Neuronal stem cell (in vitro differentiated cells): ENCODE measurements around the gene MYO10.

Source experiments
- DNase-seq: peaks from one replicate; pipeline ENCODE4 v3.0.0-alpha.2; 2013; ENCODE audit warnings: low spot score
- H2AFZ ChIP-seq: one replicate; pipeline ENCODE4 v1.6.1; 2013; ENCODE audit warnings: mild to moderate bottlenecking, low read length, inconsistent platforms
- H2AK5ac ChIP-seq: 2 replicates; pipeline ENCODE4 v1.6.1; 2013; ENCODE audit warnings: low read depth, mild to moderate bottlenecking, inconsistent platforms, low read length, moderate library complexity, mixed read lengths
- H2BK120ac ChIP-seq: 2 replicates; pipeline ENCODE4 v1.6.1; 2013; ENCODE audit warnings: low read depth, mild to moderate bottlenecking, inconsistent platforms, low read length, moderate library complexity, mixed read lengths
- H2BK12ac ChIP-seq: one replicate; pipeline ENCODE4 v1.6.1; 2013; ENCODE audit warnings: low read length, inconsistent platforms
- H2BK15ac ChIP-seq: 2 replicates; pipeline ENCODE4 v1.6.1; 2013; ENCODE audit warnings: mild to moderate bottlenecking, low read length, inconsistent platforms, mixed read lengths
- H2BK5ac ChIP-seq: one replicate; pipeline ENCODE4 v1.6.1; 2013; ENCODE audit warnings: inconsistent platforms, mild to moderate bottlenecking, low read length, moderate library complexity
- H3K14ac ChIP-seq: one replicate; pipeline ENCODE4 v1.6.1; 2013; ENCODE audit warnings: low read length, inconsistent platforms
- H3K18ac ChIP-seq: 2 replicates; pipeline ENCODE4 v1.6.1; 2013; ENCODE audit warnings: low read length, inconsistent platforms
- H3K23ac ChIP-seq: 2 replicates; pipeline ENCODE4 v1.6.1; 2013; ENCODE audit warnings: low read depth, mild to moderate bottlenecking, mixed read lengths, low read length, inconsistent platforms; ENCODE audit not compliant: poor library complexity
- H3K27ac ChIP-seq: replicated peaks from 3 replicates; pipeline ENCODE4 v1.5.1; 2013; ENCODE audit warnings: low read length, inconsistent platforms
- H3K27me3 ChIP-seq, 3 experiments: 2 replicates each; pipeline ENCODE4 v1.6.1; 2013; ENCODE audit warnings: low read length in 3 of 3, mild to moderate bottlenecking in 2 of 3, inconsistent platforms in 1 of 3, low read depth in 1 of 3, mixed read lengths in 1 of 3, moderate library complexity in 1 of 3; ENCODE audit not compliant: control insufficient read depth in 3 of 3, insufficient read depth in 3 of 3
- H3K36me3 ChIP-seq, 2 donors: replicated peaks in 1 of 2; 2 replicates each; pipeline ENCODE4 v1.6.1; 2013; ENCODE audit warnings: low read length in 2 of 2; ENCODE audit not compliant: control insufficient read depth in 2 of 2, insufficient read depth in 2 of 2
- H3K4ac ChIP-seq: 2 replicates; pipeline ENCODE4 v1.6.1; 2013; ENCODE audit warnings: inconsistent platforms, mild to moderate bottlenecking, low read length, moderate library complexity
- H3K4me1 ChIP-seq, 2 donors: 1 replicate in 1 of 2; 2 replicates in 1 of 2; pipeline ENCODE4 v1.6.1; 2013; ENCODE audit warnings: low read length in 2 of 2, low read depth in 1 of 2; ENCODE audit not compliant: control insufficient read depth in 2 of 2, insufficient read depth in 1 of 2
- H3K4me2 ChIP-seq: one replicate; pipeline ENCODE4 v1.6.1; 2013; ENCODE audit warnings: mild to moderate bottlenecking, low read length, inconsistent platforms; ENCODE audit not compliant: insufficient read depth, poor library complexity, severe bottlenecking
- H3K4me3 ChIP-seq, 2 donors: 2 replicates each; pipeline ENCODE4 v1.5.1; 2013; ENCODE audit warnings: low read length in 2 of 2, mild to moderate bottlenecking in 2 of 2, inconsistent platforms in 1 of 2, moderate library complexity in 1 of 2
- H3K79me1 ChIP-seq: one replicate; pipeline ENCODE4 v1.6.1; 2013; ENCODE audit warnings: low read depth, mild to moderate bottlenecking, inconsistent platforms, low read length, moderate library complexity
- H3K9ac ChIP-seq: one replicate; pipeline ENCODE4 v1.6.1; 2013; ENCODE audit warnings: mild to moderate bottlenecking, low read depth, low read length, inconsistent platforms; ENCODE audit not compliant: poor library complexity
- H3K9me3 ChIP-seq, 2 donors: replicated peaks in 1 of 2; 2 replicates each; pipeline versions ENCODE3 to v1.6.1; 2013; ENCODE audit warnings: low read length in 2 of 2, mild to moderate bottlenecking in 2 of 2, inconsistent platforms in 1 of 2, low read depth in 1 of 2, mixed read lengths in 1 of 2, moderate library complexity in 1 of 2; ENCODE audit not compliant: control insufficient read depth in 2 of 2, insufficient read depth in 1 of 2
- H4K8ac ChIP-seq: one replicate; pipeline ENCODE4 v1.6.1; 2013; ENCODE audit warnings: low read depth, mild to moderate bottlenecking, inconsistent platforms, low read length, moderate library complexity
- H4K91ac ChIP-seq: one replicate; pipeline ENCODE4 v1.6.1; 2013; ENCODE audit warnings: low read length, low read depth, mild to moderate bottlenecking, inconsistent platforms; ENCODE audit not compliant: poor library complexity
- WGBS, 2 donors: extraction: QIAGEN DNeasy Blood & Tissue Kit; methylation state at CpG; one replicate each; pipeline ENCODE4 v1.1.7; 2013; ENCODE audit warnings: missing lambda C conversion rate in 2 of 2, mixed read lengths in 1 of 2; ENCODE audit not compliant: insufficient read length in 2 of 2, insufficient replicate concordance in 1 of 2; ENCODE audit errors: extremely low coverage in 2 of 2; 5-methylcytosine and 5-hydroxymethylcytosine counted together

MYO10 gene

DNA sequence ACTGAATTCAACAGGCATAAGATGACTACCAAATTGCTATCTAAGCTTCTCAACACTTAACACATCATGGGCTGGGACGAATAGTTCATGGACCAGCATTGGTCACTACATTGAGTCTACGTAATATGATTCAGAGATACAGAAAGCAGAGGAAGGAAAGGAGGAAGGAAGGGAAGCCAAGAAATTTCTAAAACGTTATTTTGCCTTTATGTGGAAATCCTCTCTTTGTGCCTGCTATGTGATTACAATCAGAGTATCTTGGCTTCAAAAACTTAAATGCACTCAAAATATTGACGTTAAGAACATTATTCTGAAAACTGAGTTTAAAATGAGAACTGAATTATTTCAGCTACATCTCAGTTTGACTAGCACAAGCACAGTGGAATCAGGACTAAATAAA lies 231.1 kb downstream of the MYO10 start:
- H3K4me2 ChIP-seq: no peak overlapping the region
- H2BK15ac ChIP-seq: no peak overlapping the region
- H2BK12ac ChIP-seq: no peak overlapping the region
- no peak overlapping the region for H4K8ac ChIP-seq
- peaks cover 4 to 15% of the 10 kb centered on the region in 2 donors for H3K9me3 ChIP-seq
- H2BK5ac ChIP-seq: no peak overlapping the region
- no peak overlapping the region for H2BK120ac ChIP-seq
- peaks cover 56 to 98% of the 10 kb centered on the region in 2 donors for H3K36me3 ChIP-seq
- H3K4me3 ChIP-seq: no peak overlapping the region
- peaks cover 10% of the 10 kb centered on the region for H3K79me1 ChIP-seq
- H3K9ac ChIP-seq: no peak overlapping the region
- no peak overlapping the region for H3K14ac ChIP-seq
- H3K18ac ChIP-seq: no peak overlapping the region
- no peak for DNase-seq
- WGBS, 2 donors: no CpG with 5 or more reads among the region's 4 CpGs
- H2AFZ ChIP-seq: no peak overlapping the region
- H3K4me1 ChIP-seq: peaks cover 2% of the 10 kb centered on the region in 2 donors
- H3K23ac ChIP-seq: no peak overlapping the region
- no peaks in the 10 kb centered on the region for H3K27me3 ChIP-seq
- no peak overlapping the region for H4K91ac ChIP-seq
- no peak overlapping the region for H3K27ac ChIP-seq
- H3K4ac ChIP-seq: no peak overlapping the region
- no peak overlapping the region for H2AK5ac ChIP-seq

DNA sequence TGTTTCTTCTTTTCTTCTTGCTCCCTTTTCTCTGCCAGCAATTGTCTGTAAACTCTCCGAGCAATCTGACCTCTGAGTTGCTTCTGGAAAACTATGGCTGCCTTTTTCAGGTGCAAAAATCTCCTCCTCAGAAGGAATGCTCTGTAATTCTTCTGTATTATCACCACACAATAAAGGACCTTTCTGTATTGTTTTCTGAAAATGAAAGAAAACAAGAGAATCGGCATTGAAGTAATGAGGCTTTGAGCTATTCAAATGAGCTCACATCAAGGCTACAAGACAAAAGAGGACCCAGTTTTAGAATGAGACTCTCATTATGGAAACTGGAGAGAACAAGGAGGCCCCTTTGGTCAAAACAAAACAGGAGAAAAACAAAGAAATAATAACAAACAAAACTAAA lies 233.1 kb downstream of the MYO10 start:
- Histone ChIP-seq H3K4me2 (no peak overlapping the region), H3K23ac (no peak overlapping the region), H2AK5ac (no peak overlapping the region), H4K8ac (no peak overlapping the region), H3K79me1 (peaks cover 10% of the 10 kb centered on the region), H2BK15ac (no peak overlapping the region), H3K36me3 (peaks cover 52 to 97% of the 10 kb centered on the region in 2 donors), H3K27me3 (no peaks in the 10 kb centered on the region), H2BK5ac (no peak overlapping the region), H3K4me3 (no peak overlapping the region), H2BK12ac (no peak overlapping the region), H3K9me3 (peaks cover 6 to 11% of the 10 kb centered on the region in 2 donors), H4K91ac (no peak overlapping the region), H3K4ac (no peak overlapping the region), H2AFZ (no peak overlapping the region), H3K18ac (no peak overlapping the region), H3K4me1 (peaks cover 2% of the 10 kb centered on the region in 2 donors), H2BK120ac (no peak overlapping the region), H3K27ac (peak overlapping the region; percentile 9), H3K14ac (no peak overlapping the region), H3K9ac (no peak overlapping the region)
- no CpG with 5 or more reads among the region's 2 CpGs for WGBS, 2 donors
- DNase-seq: no peak

DNA sequence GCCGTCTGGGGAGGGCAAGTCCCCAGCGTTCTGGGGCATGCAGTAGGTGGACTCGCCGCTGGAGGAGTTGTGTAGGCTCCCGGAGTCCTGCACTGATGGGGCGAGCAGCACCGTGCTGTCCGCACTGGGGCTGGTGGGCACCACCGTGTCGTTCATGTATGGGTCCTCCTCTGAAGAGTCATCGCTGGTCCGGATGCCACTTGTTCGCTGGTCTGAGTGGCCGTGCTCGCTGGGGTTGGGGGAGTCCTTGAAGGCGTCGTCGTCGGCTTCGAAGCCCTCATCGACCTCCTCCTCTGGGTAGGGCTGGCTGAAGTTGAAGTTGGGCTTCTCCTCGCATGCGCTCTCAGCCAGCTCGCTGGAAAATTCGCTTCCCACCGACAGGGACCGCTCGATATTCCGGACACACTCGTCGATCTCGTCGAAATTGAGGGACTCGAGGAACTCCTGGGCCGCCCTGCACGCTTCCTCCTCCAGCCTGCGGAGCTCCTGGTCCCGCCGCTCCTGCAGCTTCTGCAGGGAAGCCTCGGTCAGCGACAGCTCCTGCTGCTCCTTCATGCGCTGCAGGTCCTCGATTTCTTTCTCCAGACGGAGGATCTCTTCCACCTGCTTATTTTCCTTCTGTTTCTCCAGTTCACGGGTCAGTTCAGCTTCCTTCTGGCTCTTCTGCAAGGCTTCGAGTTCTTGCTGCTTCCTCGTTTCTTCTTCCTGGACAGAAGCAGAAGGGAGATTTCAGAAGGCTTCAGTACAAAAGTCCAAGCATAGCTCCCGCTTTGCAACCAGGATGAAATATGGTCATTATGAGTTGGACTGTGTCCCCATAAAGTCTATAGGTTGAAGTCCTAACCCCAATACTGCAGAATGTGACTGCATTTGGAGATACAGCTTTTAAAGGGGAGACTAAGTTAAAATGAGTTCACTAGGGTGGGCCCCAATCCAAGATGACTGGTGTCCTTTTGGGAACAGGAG lies 234.7 kb downstream of the MYO10 start:
- Histone ChIP-seq H4K8ac (no peak overlapping the region), H3K36me3 (peaks cover 43 to 96% of the 10 kb centered on the region in 2 donors), H3K9me3 (peaks cover 0 to 4% of the 10 kb centered on the region in 2 donors), H2BK120ac (no peak overlapping the region), H2BK15ac (no peak overlapping the region), H2BK5ac (peak overlapping the region; percentile 72), H3K14ac (no peak overlapping the region), H3K4me3 (no peak overlapping the region), H3K9ac (no peak overlapping the region), H3K23ac (peak overlapping the region; percentile 81), H3K4me1 (peaks cover 2% of the 10 kb centered on the region in 2 donors), H2AK5ac (no peak overlapping the region), H4K91ac (no peak overlapping the region), H2AFZ (no peak overlapping the region), H2BK12ac (no peak overlapping the region), H3K4ac (no peak overlapping the region), H3K18ac (peak overlapping the region; percentile 52), H3K27me3 (no peaks in the 10 kb centered on the region), H3K79me1 (peaks cover 6% of the 10 kb centered on the region), H3K27ac (no peak overlapping the region), H3K4me2 (no peak overlapping the region)
- no peak for DNase-seq
- WGBS, 2 donors: no CpG with 5 or more reads among the region's 48 CpGs

DNA sequence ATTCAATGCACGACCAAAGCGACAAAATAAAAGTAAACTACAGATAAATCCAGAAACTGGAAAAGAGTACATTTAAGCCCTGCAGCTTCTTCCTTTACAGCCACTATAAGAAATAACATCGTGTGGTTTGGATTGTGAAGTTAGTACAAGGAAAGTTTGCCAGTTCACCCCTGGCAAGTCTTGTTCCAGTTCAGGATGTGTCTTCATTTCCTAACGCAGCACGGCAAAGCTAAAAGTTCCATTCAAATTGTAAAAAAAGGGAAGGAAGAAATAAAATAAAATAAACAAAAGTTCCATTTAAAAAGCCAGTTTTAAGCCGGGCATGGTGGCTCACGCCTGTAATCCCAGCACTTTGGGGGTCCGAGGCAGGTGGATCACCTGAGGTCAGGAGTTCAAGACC lies 236.0 kb downstream of the MYO10 start:
- no CpG with 5 or more reads among the region's 8 CpGs for WGBS, 2 donors
- H3K9me3 ChIP-seq: peaks cover 0 to 4% of the 10 kb centered on the region in 2 donors
- no peak overlapping the region for H4K8ac ChIP-seq
- no peak overlapping the region for H2AFZ ChIP-seq
- no peak overlapping the region for H3K27ac ChIP-seq
- no peaks in the 10 kb centered on the region for H3K27me3 ChIP-seq
- H3K36me3 ChIP-seq: peaks cover 43 to 96% of the 10 kb centered on the region in 2 donors
- H2BK12ac ChIP-seq: no peak overlapping the region
- no peak overlapping the region for H3K14ac ChIP-seq
- H3K23ac ChIP-seq: no peak overlapping the region
- H3K4me3 ChIP-seq: no peak overlapping the region
- H3K18ac ChIP-seq: no peak overlapping the region
- H2BK5ac ChIP-seq: no peak overlapping the region
- H2BK15ac ChIP-seq: no peak overlapping the region
- no peak overlapping the region for H4K91ac ChIP-seq
- H3K4ac ChIP-seq: no peak overlapping the region
- no peak for DNase-seq
- H2BK120ac ChIP-seq: no peak overlapping the region
- H3K4me1 ChIP-seq: peaks cover 2% of the 10 kb centered on the region in 2 donors
- peaks cover 6% of the 10 kb centered on the region for H3K79me1 ChIP-seq
- H2AK5ac ChIP-seq: no peak overlapping the region
- H3K9ac ChIP-seq: no peak overlapping the region
- no peak overlapping the region for H3K4me2 ChIP-seq
